ENCODE measurements around the gene KCNMB2.

KCNMB2 gene

DNA sequence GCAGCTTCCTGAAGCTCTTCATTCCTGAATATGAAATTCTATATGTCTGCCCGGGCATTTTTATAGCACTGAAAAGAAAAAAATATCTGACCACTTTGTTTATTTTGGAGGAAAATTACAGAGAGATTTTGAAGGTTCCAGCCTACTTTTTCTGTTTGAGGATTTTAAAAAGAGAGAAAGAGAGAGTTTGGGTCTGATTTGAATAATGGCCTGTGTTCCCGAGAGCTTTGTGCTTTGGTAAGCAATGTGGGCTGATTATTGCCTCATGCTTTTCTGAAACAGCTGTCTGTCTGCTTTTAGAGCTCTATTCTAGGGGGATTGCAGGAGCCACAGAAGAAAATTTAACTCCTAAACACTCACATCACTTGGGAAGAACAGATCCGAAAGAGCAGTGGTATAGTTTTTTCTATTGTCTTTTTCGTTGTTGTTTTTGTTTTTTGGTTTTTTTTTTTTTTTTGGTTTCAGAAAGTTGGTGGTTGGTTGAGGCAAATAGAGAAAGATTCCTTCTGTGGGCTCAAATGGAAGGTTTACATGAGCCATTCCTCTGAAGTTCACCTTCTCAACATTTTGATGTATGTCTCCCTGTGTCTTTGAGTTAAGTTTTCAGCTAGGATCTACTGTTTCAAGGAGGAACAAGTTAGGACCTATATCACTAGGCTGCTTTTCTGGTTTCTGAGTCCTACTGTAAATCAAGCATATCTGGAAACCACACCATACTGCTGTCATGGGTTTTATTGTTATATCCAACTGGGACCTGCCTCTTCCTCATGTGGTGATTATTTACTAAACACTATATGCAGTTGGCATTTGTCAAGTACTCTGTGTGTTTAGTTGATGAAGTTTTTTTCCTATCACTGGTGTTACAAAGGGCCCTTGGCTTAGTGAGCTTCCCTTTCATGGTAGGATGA is 178.9 kb downstream of the KCNMB2 start:
- Histone ChIP-seq H3K79me2 (ENCODE audit: control insufficient read depth, low read length) (no peaks in the 10 kb centered on the region), H3K9me2 (replicated peaks; ENCODE audit: control insufficient read depth, low read length) (no peaks in the 10 kb centered on the region), H3K4me2 (ENCODE audit: low read length) (no peak overlapping the region), H3K27ac (ENCODE audit: low read depth, low read length) (no peak overlapping the region), H3F3A (ENCODE audit: control insufficient read depth, insufficient read depth) (no peaks in the 10 kb centered on the region), H3K36me3 (ENCODE audit: control insufficient read depth, low read length) (no peaks in the 10 kb centered on the region), H3K9me3 (ENCODE audit: control insufficient read depth, insufficient read depth, low read length) (no peaks in the 10 kb centered on the region), H3K4me3 (ENCODE audit: low read length) (no peak overlapping the region), H4K20me1 (ENCODE audit: control insufficient read depth, insufficient read depth, low read depth, low read length) (no peaks in the 10 kb centered on the region), H3K4me1 (ENCODE audit: control insufficient read depth, low read length) (no peaks in the 10 kb centered on the region), H3K27me3 (ENCODE audit: control insufficient read depth, low read length) (no peaks in the 10 kb centered on the region)
- TF ChIP-seq, protein P1, sequence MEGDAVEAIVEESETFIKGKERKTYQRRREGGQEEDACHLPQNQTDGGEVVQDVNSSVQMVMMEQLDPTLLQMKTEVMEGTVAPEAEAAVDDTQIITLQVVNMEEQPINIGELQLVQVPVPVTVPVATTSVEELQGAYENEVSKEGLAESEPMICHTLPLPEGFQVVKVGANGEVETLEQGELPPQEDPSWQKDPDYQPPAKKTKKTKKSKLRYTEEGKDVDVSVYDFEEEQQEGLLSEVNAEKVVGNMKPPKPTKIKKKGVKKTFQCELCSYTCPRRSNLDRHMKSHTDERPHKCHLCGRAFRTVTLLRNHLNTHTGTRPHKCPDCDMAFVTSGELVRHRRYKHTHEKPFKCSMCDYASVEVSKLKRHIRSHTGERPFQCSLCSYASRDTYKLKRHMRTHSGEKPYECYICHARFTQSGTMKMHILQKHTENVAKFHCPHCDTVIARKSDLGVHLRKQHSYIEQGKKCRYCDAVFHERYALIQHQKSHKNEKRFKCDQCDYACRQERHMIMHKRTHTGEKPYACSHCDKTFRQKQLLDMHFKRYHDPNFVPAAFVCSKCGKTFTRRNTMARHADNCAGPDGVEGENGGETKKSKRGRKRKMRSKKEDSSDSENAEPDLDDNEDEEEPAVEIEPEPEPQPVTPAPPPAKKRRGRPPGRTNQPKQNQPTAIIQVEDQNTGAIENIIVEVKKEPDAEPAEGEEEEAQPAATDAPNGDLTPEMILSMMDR (IDR thresholded peaks at IDR 0.05; ENCODE audit: low read depth, low read length, poor library complexity, severe bottlenecking), result no peak
- TF ChIP-seq EZH2phosphoT487 (IDR thresholded peaks at IDR 0.05; ENCODE audit: borderline replicate concordance, low read length), result no peak

DNA sequence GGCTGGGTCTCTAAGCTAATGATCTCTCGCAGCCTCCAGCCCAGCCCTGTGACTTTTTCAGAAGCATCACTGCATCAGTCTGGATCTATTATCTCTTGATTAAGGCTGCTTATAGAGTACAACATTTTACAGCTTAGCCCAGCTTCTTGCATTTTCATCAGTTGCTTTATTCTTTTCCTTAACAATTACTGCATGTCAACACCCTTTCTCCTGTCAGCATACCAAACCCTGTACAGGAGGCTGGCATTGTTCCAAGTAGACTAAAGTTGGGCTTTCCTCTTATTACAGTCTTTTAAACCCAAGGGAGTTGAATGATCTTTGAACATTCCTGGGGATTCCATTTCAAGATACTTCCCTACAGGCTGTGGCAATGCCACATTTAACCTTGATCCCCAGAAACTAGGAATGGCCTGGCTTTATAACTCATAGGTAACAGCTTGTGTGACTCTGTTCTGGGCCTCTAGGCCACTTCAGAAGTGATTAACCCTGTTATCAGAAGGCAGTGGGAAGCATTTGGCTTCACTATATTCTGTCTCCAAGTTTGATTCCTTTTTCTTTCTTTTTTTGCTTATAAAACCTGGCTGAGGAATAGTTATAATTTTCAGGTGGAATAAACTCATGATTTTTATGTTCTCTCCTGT is 182.9 kb downstream of the KCNMB2 start:
- Histone ChIP-seq H3K4me3 (ENCODE audit: low read length) (no peak overlapping the region), H3K9me3 (ENCODE audit: control insufficient read depth, insufficient read depth, low read length) (no peaks in the 10 kb centered on the region), H3K4me2 (ENCODE audit: low read length) (no peak overlapping the region), H3K9me2 (replicated peaks; ENCODE audit: control insufficient read depth, low read length) (no peaks in the 10 kb centered on the region), H3K36me3 (ENCODE audit: control insufficient read depth, low read length) (no peaks in the 10 kb centered on the region), H3K27me3 (ENCODE audit: control insufficient read depth, low read length) (no peaks in the 10 kb centered on the region), H3K4me1 (ENCODE audit: control insufficient read depth, low read length) (no peaks in the 10 kb centered on the region), H3K27ac (ENCODE audit: low read depth, low read length) (no peak overlapping the region), H4K20me1 (ENCODE audit: control insufficient read depth, insufficient read depth, low read depth, low read length) (no peaks in the 10 kb centered on the region), H3F3A (ENCODE audit: control insufficient read depth, insufficient read depth) (no peaks in the 10 kb centered on the region), H3K79me2 (ENCODE audit: control insufficient read depth, low read length) (no peaks in the 10 kb centered on the region)
- no peak for TF ChIP-seq EZH2phosphoT487 (IDR thresholded peaks at IDR 0.05; ENCODE audit: borderline replicate concordance, low read length)
- TF ChIP-seq, protein P1 (IDR thresholded peaks at IDR 0.05; ENCODE audit: low read depth, low read length, poor library complexity, severe bottlenecking), result no peak

DNA sequence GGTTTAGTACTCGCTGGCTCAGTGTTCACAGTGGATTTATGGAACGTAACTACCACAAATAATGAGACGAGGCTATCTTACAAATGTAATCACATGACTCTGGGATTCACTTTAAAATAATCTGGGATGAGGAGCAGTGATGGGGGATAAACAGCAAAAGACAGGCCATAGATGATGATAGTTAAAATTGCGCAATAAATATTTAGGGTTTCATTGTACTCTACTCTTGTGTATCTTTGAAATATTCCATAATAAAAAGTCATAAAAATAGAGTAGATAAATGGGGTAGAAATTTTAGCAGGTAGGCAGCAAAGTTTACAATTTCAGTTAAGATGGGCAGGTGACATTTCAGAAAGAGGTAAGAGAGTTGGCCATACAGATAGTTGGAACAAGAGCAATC is 196.6 kb downstream of the KCNMB2 start:
- Histone ChIP-seq H3K9me3 (ENCODE audit: control insufficient read depth, insufficient read depth, low read length) (no peaks in the 10 kb centered on the region), H3K79me2 (ENCODE audit: control insufficient read depth, low read length) (no peaks in the 10 kb centered on the region)

More for the DNA sequence above, 196.6 kb downstream of the KCNMB2 start:
- Histone ChIP-seq H3K27ac (ENCODE audit: low read depth, low read length) (no peak overlapping the region), H3K27me3 (ENCODE audit: control insufficient read depth, low read length) (no peaks in the 10 kb centered on the region), H3K9me2 (replicated peaks; ENCODE audit: control insufficient read depth, low read length) (no peaks in the 10 kb centered on the region), H4K20me1 (ENCODE audit: control insufficient read depth, insufficient read depth, low read depth, low read length) (no peaks in the 10 kb centered on the region), H3K4me2 (ENCODE audit: low read length) (no peak overlapping the region), H3F3A (ENCODE audit: control insufficient read depth, insufficient read depth) (no peaks in the 10 kb centered on the region), H3K36me3 (ENCODE audit: control insufficient read depth, low read length) (no peaks in the 10 kb centered on the region), H3K4me3 (ENCODE audit: low read length) (no peak overlapping the region), H3K4me1 (ENCODE audit: control insufficient read depth, low read length) (peaks cover 3% of the 10 kb centered on the region; the same call in 1 of the 2 replicates)
- no peak for TF ChIP-seq EZH2phosphoT487 (IDR thresholded peaks at IDR 0.05; ENCODE audit: borderline replicate concordance, low read length)
- TF ChIP-seq, protein P1 (IDR thresholded peaks at IDR 0.05; ENCODE audit: low read depth, low read length, poor library complexity, severe bottlenecking), result no peak

Data from DOHH2 (cell line).